Measurements from ENCODE around the gene OMG. TPM values are rescaled to one million over a fixed set of nuclear protein-coding genes. Genes with fewer than 3 reads are reported as not detected.

Gene OMG
- total RNA-seq, 4 donors from 2014 or later = 0.76 TPM; not detected in 3

DNA sequence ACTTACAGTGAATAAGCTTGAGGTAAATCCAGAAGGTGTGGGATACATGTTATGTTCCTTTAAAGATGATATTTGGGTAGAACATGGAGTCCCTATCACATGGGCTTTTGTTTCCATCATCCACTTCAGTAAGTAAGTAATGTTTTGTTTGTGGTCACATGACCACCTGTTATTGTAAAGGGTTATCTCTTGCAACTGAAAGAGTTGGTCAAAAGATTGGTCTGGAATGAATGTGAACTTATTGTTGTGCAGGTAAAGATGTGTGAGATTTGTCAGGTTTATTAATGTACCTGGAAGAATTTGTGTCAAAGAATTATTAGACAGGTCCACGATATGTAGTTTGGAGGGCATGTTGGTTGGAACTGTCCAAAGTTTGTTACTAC lies 1.6 kb downstream of the OMG start:
- intact Hi-C loops (cut with DNase I) = no loop called here
- no peaks in the 10 kb centered on the region for H3K4me1 ChIP-seq
- H3K4me3 ChIP-seq = no peak overlapping the region
- 71 to 92% methylated on average over 1 of the region's 1 CpG for WGBS, 2 donors
- H3K27me3 ChIP-seq = no peaks in the 10 kb centered on the region
- no peak for DNase-seq
- no peak overlapping the region for H3K27ac ChIP-seq
- peaks cover 0 to 6% (median 0%) of the 10 kb centered on the region in 3 donors for H3K36me3 ChIP-seq
- TF ChIP-seq POLR2A (IDR thresholded peaks at IDR 0.05) = no peak
- TF ChIP-seq, protein P1, sequence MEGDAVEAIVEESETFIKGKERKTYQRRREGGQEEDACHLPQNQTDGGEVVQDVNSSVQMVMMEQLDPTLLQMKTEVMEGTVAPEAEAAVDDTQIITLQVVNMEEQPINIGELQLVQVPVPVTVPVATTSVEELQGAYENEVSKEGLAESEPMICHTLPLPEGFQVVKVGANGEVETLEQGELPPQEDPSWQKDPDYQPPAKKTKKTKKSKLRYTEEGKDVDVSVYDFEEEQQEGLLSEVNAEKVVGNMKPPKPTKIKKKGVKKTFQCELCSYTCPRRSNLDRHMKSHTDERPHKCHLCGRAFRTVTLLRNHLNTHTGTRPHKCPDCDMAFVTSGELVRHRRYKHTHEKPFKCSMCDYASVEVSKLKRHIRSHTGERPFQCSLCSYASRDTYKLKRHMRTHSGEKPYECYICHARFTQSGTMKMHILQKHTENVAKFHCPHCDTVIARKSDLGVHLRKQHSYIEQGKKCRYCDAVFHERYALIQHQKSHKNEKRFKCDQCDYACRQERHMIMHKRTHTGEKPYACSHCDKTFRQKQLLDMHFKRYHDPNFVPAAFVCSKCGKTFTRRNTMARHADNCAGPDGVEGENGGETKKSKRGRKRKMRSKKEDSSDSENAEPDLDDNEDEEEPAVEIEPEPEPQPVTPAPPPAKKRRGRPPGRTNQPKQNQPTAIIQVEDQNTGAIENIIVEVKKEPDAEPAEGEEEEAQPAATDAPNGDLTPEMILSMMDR (IDR thresholded peaks at IDR 0.05) = no peak
- no peaks in the 10 kb centered on the region for H3K9me3 ChIP-seq

DNA sequence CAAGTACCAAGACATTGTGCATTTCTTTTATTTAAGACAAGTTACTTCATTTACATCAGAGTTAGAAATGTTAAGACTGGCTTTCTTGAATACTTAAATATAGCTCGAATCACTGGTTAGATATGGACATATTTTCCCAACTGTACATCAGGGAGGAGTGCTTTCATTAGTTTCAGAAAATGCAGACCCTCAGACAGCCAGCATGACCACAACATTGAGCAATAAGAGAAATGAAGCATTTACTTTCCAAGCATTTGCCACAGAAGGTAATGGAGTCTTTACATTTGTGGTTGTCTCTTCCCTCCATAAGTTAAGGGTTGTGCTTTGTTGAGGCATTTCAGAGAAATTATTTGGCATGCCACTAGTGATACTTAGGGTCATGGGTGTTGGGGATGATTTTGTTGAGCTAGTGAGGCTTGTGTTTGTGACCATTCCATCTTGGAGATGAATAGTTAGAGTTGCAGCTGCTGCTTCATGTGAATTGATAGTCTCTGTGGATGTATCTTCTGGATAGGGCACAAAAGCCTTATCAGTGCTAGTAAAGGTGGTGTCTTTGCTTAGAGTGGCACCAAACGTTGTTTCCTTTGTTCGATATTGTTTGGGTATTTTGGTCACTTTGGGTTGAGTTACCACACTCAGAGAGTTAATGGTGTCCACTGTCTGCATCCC lies 2.1 kb downstream of the OMG start:
- Histone ChIP-seq H3K27ac (no peak overlapping the region), H3K36me3 (peaks cover 0 to 6% (median 0%) of the 10 kb centered on the region in 3 donors), H3K27me3 (no peaks in the 10 kb centered on the region), H3K4me1 (no peaks in the 10 kb centered on the region), H3K4me3 (no peak overlapping the region), H3K9me3 (no peaks in the 10 kb centered on the region)
- DNase-seq = no peak
- intact Hi-C loops (cut with DNase I) = no loop called here
- WGBS, 2 donors = 84 to 88% methylated on average over 3 of the region's 3 CpGs
- TF ChIP-seq, protein P1 (IDR thresholded peaks at IDR 0.05) = no peak
- TF ChIP-seq POLR2A (IDR thresholded peaks at IDR 0.05) = no peak

DNA sequence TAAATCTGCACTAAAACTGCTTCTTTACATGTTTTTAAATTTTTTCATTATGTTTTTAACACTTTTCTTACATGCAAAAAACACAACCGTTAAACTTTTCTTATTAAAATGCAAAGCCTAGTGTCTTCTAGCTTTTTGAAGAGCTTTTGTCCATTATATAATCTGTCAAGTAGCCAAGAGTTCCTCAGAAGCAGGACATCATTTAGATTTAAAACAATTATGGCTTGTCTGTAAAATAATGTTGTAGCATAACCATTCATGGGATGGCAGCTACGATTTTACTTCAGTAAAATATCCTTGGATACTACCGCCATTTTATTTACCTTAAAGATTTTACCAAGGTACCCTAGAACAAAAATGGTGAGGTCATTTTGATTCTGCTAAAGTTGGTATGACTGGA lies 2.8 kb downstream of the OMG start:
- Histone ChIP-seq H3K9me3 (no peaks in the 10 kb centered on the region), H3K36me3 (peaks cover 0 to 6% (median 0%) of the 10 kb centered on the region in 3 donors), H3K27me3 (no peaks in the 10 kb centered on the region), H3K27ac (no peak overlapping the region), H3K4me3 (no peak overlapping the region), H3K4me1 (no peaks in the 10 kb centered on the region)
- no peak for DNase-seq
- intact Hi-C loops (cut with DNase I) = no loop called here
- TF ChIP-seq, protein P1 (IDR thresholded peaks at IDR 0.05) = no peak
- no peak for TF ChIP-seq POLR2A (IDR thresholded peaks at IDR 0.05)
- WGBS, 2 donors = 94% methylated on average over 3 of the region's 3 CpGs

DNA sequence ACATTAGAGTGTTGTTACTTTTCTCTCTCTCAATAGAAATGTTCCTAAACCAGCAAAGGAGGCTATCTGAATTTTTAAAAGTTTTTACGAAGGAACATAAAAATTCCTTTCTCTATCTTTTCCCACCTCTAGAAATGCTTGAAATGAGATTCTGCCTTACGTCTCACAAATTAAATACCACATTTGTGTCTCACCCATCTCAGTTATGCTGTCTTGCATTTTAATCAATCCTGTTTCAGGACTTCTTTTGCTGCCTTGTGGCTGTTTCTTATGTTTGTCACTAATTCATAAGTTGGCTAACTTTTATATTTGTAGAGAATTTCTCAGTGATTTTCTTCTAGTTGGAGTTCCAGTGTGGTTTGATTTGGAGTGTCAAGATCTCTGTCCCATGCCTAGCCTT lies 3.5 kb downstream of the OMG start:
- Histone ChIP-seq H3K36me3 (peaks cover 0 to 6% (median 0%) of the 10 kb centered on the region in 3 donors), H3K9me3 (no peaks in the 10 kb centered on the region), H3K27me3 (no peaks in the 10 kb centered on the region), H3K27ac (no peak overlapping the region), H3K4me1 (no peaks in the 10 kb centered on the region), H3K4me3 (no peak overlapping the region)
- intact Hi-C loops (cut with DNase I) = no loop called here
- DNase-seq = no peak
- whole genome bisulfite sequencing, 2 donors = 85 to 91% methylated on average over 2 of the region's 2 CpGs
- TF ChIP-seq, protein P1 (IDR thresholded peaks at IDR 0.05) = no peak
- TF ChIP-seq POLR2A (IDR thresholded peaks at IDR 0.05) = no peak

DNA sequence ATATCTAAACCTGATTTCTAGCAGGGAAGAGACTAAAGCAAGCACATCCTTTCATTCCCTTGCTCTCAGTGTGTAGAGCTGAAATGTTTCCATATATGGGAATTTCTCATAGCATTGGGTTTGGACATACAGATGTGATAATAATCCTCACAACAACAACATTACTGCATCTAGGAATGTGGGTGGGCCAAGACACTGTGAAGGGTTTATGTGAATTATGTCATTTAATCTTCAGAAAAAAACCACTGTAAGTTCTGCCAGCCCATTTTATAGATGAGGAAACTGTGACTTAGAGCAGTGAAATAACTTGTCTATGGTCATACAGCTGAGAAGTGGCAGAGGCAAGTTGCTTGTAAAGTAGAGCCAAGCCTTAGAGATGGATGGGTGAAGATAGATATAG lies 5.2 kb downstream of the OMG start:
- H3K36me3 ChIP-seq = peaks cover 0 to 10% (median 0%) of the 10 kb centered on the region in 3 donors
- no peaks in the 10 kb centered on the region for H3K27me3 ChIP-seq

More for the DNA sequence above, 5.2 kb downstream of the OMG start:
- no peak for DNase-seq
- H3K9me3 ChIP-seq = no peaks in the 10 kb centered on the region
- no peak for TF ChIP-seq POLR2A (IDR thresholded peaks at IDR 0.05)
- TF ChIP-seq, protein P1 (IDR thresholded peaks at IDR 0.05) = no peak
- intact Hi-C loops (cut with DNase I) = no loop called here
- no peaks in the 10 kb centered on the region for H3K4me1 ChIP-seq
- H3K4me3 ChIP-seq = no peak overlapping the region
- H3K27ac ChIP-seq = no peak overlapping the region

Measured in esophagus squamous epithelium (tissue), 5 donors.